Neural cell (in vitro differentiated cells): ENCODE data around the gene ACTG1. TPM values are rescaled to one million over a fixed set of nuclear protein-coding genes. Genes with fewer than 3 reads are reported as not detected.

ENCODE experiments used
- H2AFZ ChIP-seq: fragments of 200-600, 300-800 bp; sonication (generic), shearing (Covaris generic); 2 replicates; pipeline ENCODE4 v1.6.0; 2014; ENCODE audit warnings: low read depth, mild to moderate bottlenecking, antibody characterized with exemption, low read length, moderate library complexity
- H3F3A ChIP-seq: fragments of 200-600 bp; shearing (Covaris generic); 2 replicates; pipeline ENCODE4 v1.6.1; 2016; ENCODE audit warnings: mild to moderate bottlenecking, moderate library complexity, mixed read lengths, antibody characterized with exemption, low read length; ENCODE audit not compliant: insufficient read depth, poor library complexity, severe bottlenecking
- H3K27ac ChIP-seq: fragments of 200-600, 300-800 bp; sonication (generic), shearing (Covaris generic); 2 replicates; pipeline ENCODE4 v1.5.1; 2014; ENCODE audit warnings: mild to moderate bottlenecking, low read length, moderate library complexity
- H3K27me3 ChIP-seq: fragments of 300-800, 200-600 bp; sonication (generic), shearing (Covaris generic); 2 replicates; pipeline ENCODE4 v1.6.0; 2014; ENCODE audit warnings: mild to moderate bottlenecking, low read depth, low read length, moderate library complexity; ENCODE audit not compliant: insufficient read depth
- H3K36me3 ChIP-seq: fragments of 300-800, 200-600 bp; sonication (generic), shearing (Covaris generic); 2 replicates; pipeline ENCODE4 v1.5.1; 2014; ENCODE audit warnings: mild to moderate bottlenecking, antibody characterized with exemption, low read length, moderate library complexity; ENCODE audit not compliant: insufficient read depth
- H3K4me2 ChIP-seq: fragments of 300-800, 200-600 bp; sonication (generic), shearing (Covaris generic); 2 replicates; pipeline ENCODE4 v1.6.0; 2014; ENCODE audit warnings: mild to moderate bottlenecking, low read length
- H3K4me3 ChIP-seq: fragments of 300-800, 200-600 bp; sonication (generic), shearing (Covaris generic); 2 replicates; pipeline ENCODE4 v1.5.1; 2014; ENCODE audit warnings: mild to moderate bottlenecking, low read length, moderate library complexity
- H3K79me2 ChIP-seq: fragments of 200-600 bp; shearing (Covaris generic); replicated peaks from 2 replicates; pipeline ENCODE4 v1.6.0; 2014; ENCODE audit warnings: mild to moderate bottlenecking, low read length, moderate library complexity; ENCODE audit not compliant: insufficient read depth
- H3K9ac ChIP-seq: fragments of 300-800, 200-600 bp; sonication (generic), shearing (Covaris generic); 2 replicates; pipeline ENCODE4 v1.6.1; 2016; ENCODE audit warnings: mild to moderate bottlenecking, low read length, mixed read lengths
- H3K9me2 ChIP-seq: fragments of 200-600 bp; shearing (Covaris generic); 2 replicates; pipeline ENCODE4 v1.6.1; 2016; ENCODE audit warnings: mild to moderate bottlenecking, low read length, mixed read lengths; ENCODE audit not compliant: insufficient read depth
- H3K9me3 ChIP-seq: fragments of 200-600, 300-800 bp; sonication (generic), shearing (Covaris generic); 2 replicates; pipeline ENCODE4 v1.6.1; 2016; ENCODE audit warnings: mild to moderate bottlenecking, mixed run types, low read length, moderate library complexity, mixed read lengths
- H4K20me1 ChIP-seq: fragments of 200-600 bp; shearing (Covaris generic); 2 replicates; pipeline ENCODE4 v1.6.1; 2016; ENCODE audit warnings: mild to moderate bottlenecking, mixed run types; ENCODE audit not compliant: insufficient read depth
- CTCF ChIP-seq: fragments of 450-650 bp; IDR thresholded peaks from 2 replicates; pipeline ENCODE4 v1.5.1; 2014; ENCODE audit warnings: antibody characterized with exemption, mild to moderate bottlenecking, moderate library complexity; ENCODE audit not compliant: poor library complexity, severe bottlenecking
- EP300 ChIP-seq: fragments of 450-650 bp; conservative IDR thresholded peaks from 2 replicates; pipeline ENCODE4 v1.6.1; 2014; ENCODE audit warnings: antibody characterized with exemption, mild to moderate bottlenecking, moderate library complexity; ENCODE audit not compliant: poor library complexity, severe bottlenecking
- EZH2 ChIP-seq: fragments of 200-600, 300-800 bp; shearing (Covaris generic), sonication (generic); IDR thresholded peaks from 2 replicates; pipeline ENCODE4 v1.6.1; 2014; ENCODE audit warnings: antibody characterized with exemption, low read length, borderline replicate concordance, mild to moderate bottlenecking; ENCODE audit not compliant: insufficient read depth, poor library complexity, severe bottlenecking
- MXI1 ChIP-seq: fragments of 450-650 bp; conservative IDR thresholded peaks from 2 replicates; pipeline ENCODE4 v1.6.1; 2014; ENCODE audit warnings: antibody characterized with exemption, mild to moderate bottlenecking; ENCODE audit not compliant: poor library complexity, severe bottlenecking
- POLR2AphosphoS5 ChIP-seq: IDR thresholded peaks from 2 replicates; pipeline ENCODE4 v1.6.1; 2012
- RAD21 ChIP-seq: fragments of 450-650 bp; conservative IDR thresholded peaks from 2 replicates; pipeline ENCODE4 v1.6.1; 2014; ENCODE audit warnings: antibody characterized with exemption, mild to moderate bottlenecking, moderate library complexity
- REST ChIP-seq: IDR thresholded peaks from 2 replicates; pipeline ENCODE4 v1.6.1; 2012; ENCODE audit warnings: borderline replicate concordance
- SMC3 ChIP-seq: fragments of 450-650 bp; conservative IDR thresholded peaks from 2 replicates; pipeline ENCODE4 v1.6.1; 2014; ENCODE audit warnings: antibody characterized with exemption, mild to moderate bottlenecking, moderate library complexity; ENCODE audit not compliant: poor library complexity
- TAF1 ChIP-seq: IDR thresholded peaks from 2 replicates; pipeline ENCODE4 v1.6.1; 2012; ENCODE audit warnings: low read depth
- polyA plus RNA-seq: library from polyadenylated mRNA; depleted of rRNA; stranded (reverse); fragments of >200 nt; gene quantifications from 2 replicates; pipeline ENCODE4 v1.2.3, GENCODE V29; 2014

The ACTG1 gene
- polyA plus RNA-seq, 1 donor from 2014 or later, result 9,187 TPM

GRCh38 chr17:81483862-81484194 lies 28.8 kb downstream of the ACTG1 start:
- Histone ChIP-seq H4K20me1 (no peaks in the 10 kb centered on the region), H3K4me2 (no peak overlapping the region), H3F3A (no peaks in the 10 kb centered on the region), H3K9me3 (no peaks in the 10 kb centered on the region), H3K4me3 (peak overlapping the region; percentile 60), H2AFZ (no peak overlapping the region), H3K27ac (no peak overlapping the region), H3K79me2 (peaks cover 15% of the 10 kb centered on the region), H3K9me2 (no peaks in the 10 kb centered on the region), H3K27me3 (no peaks in the 10 kb centered on the region), H3K36me3 (no peaks in the 10 kb centered on the region), H3K9ac (peak overlapping the region; percentile 53)
- no peak for TF ChIP-seq CTCF
- no peak for TF ChIP-seq SMC3
- no peak for TF ChIP-seq POLR2AphosphoS5
- TF ChIP-seq RAD21, result no peak
- TF ChIP-seq EZH2, result no peak
- TF ChIP-seq REST, result no peak
- no peak for TF ChIP-seq TAF1
- TF ChIP-seq EP300, result no peak

GRCh38 chr17:81483085-81483861 lies 29.3 kb downstream of the ACTG1 start:
- Histone ChIP-seq H2AFZ (no peak overlapping the region), H3F3A (no peaks in the 10 kb centered on the region), H3K36me3 (no peaks in the 10 kb centered on the region), H3K27me3 (no peaks in the 10 kb centered on the region), H3K4me2 (no peak overlapping the region), H4K20me1 (no peaks in the 10 kb centered on the region), H3K9me3 (no peaks in the 10 kb centered on the region), H3K9ac (peak overlapping the region; percentile 53), H3K79me2 (peaks cover 15% of the 10 kb centered on the region), H3K4me3 (peak overlapping the region; percentile 60), H3K9me2 (no peaks in the 10 kb centered on the region), H3K27ac (no peak overlapping the region)
- no peak for TF ChIP-seq CTCF
- no peak for TF ChIP-seq TAF1
- no peak for TF ChIP-seq RAD21
- TF ChIP-seq EZH2, result no peak
- no peak for TF ChIP-seq POLR2AphosphoS5
- no peak for TF ChIP-seq MXI1
- no peak for TF ChIP-seq SMC3
- no peak for TF ChIP-seq REST
- TF ChIP-seq EP300, result no peak
